Neural cell (in vitro differentiated cells): ENCODE results near the gene CMTM8. TPM values are rescaled to one million over a fixed set of nuclear protein-coding genes. Genes with fewer than 3 reads are reported as not detected.

Source experiments
- H2AFZ ChIP-seq: fragments of 200-600, 300-800 bp; sonication (generic), shearing (Covaris generic); 2 replicates; pipeline ENCODE4 v1.6.0; 2014; ENCODE audit warnings: low read depth, mild to moderate bottlenecking, antibody characterized with exemption, low read length, moderate library complexity
- H3F3A ChIP-seq: fragments of 200-600 bp; shearing (Covaris generic); 2 replicates; pipeline ENCODE4 v1.6.1; 2016; ENCODE audit warnings: mild to moderate bottlenecking, moderate library complexity, mixed read lengths, antibody characterized with exemption, low read length; ENCODE audit not compliant: insufficient read depth, poor library complexity, severe bottlenecking
- H3K27ac ChIP-seq: fragments of 200-600, 300-800 bp; sonication (generic), shearing (Covaris generic); 2 replicates; pipeline ENCODE4 v1.5.1; 2014; ENCODE audit warnings: mild to moderate bottlenecking, low read length, moderate library complexity
- H3K27me3 ChIP-seq: fragments of 300-800, 200-600 bp; sonication (generic), shearing (Covaris generic); 2 replicates; pipeline ENCODE4 v1.6.0; 2014; ENCODE audit warnings: mild to moderate bottlenecking, low read depth, low read length, moderate library complexity; ENCODE audit not compliant: insufficient read depth
- H3K36me3 ChIP-seq: fragments of 300-800, 200-600 bp; sonication (generic), shearing (Covaris generic); 2 replicates; pipeline ENCODE4 v1.5.1; 2014; ENCODE audit warnings: mild to moderate bottlenecking, antibody characterized with exemption, low read length, moderate library complexity; ENCODE audit not compliant: insufficient read depth
- H3K4me2 ChIP-seq: fragments of 300-800, 200-600 bp; sonication (generic), shearing (Covaris generic); 2 replicates; pipeline ENCODE4 v1.6.0; 2014; ENCODE audit warnings: mild to moderate bottlenecking, low read length
- H3K4me3 ChIP-seq: fragments of 300-800, 200-600 bp; sonication (generic), shearing (Covaris generic); 2 replicates; pipeline ENCODE4 v1.5.1; 2014; ENCODE audit warnings: mild to moderate bottlenecking, low read length, moderate library complexity
- H3K79me2 ChIP-seq: fragments of 200-600 bp; shearing (Covaris generic); replicated peaks from 2 replicates; pipeline ENCODE4 v1.6.0; 2014; ENCODE audit warnings: mild to moderate bottlenecking, low read length, moderate library complexity; ENCODE audit not compliant: insufficient read depth
- H3K9ac ChIP-seq: fragments of 300-800, 200-600 bp; sonication (generic), shearing (Covaris generic); 2 replicates; pipeline ENCODE4 v1.6.1; 2016; ENCODE audit warnings: mild to moderate bottlenecking, low read length, mixed read lengths
- H3K9me2 ChIP-seq: fragments of 200-600 bp; shearing (Covaris generic); 2 replicates; pipeline ENCODE4 v1.6.1; 2016; ENCODE audit warnings: mild to moderate bottlenecking, low read length, mixed read lengths; ENCODE audit not compliant: insufficient read depth
- H3K9me3 ChIP-seq: fragments of 200-600, 300-800 bp; sonication (generic), shearing (Covaris generic); 2 replicates; pipeline ENCODE4 v1.6.1; 2016; ENCODE audit warnings: mild to moderate bottlenecking, mixed run types, low read length, moderate library complexity, mixed read lengths
- H4K20me1 ChIP-seq: fragments of 200-600 bp; shearing (Covaris generic); 2 replicates; pipeline ENCODE4 v1.6.1; 2016; ENCODE audit warnings: mild to moderate bottlenecking, mixed run types; ENCODE audit not compliant: insufficient read depth
- CTCF ChIP-seq: fragments of 450-650 bp; IDR thresholded peaks from 2 replicates; pipeline ENCODE4 v1.5.1; 2014; ENCODE audit warnings: antibody characterized with exemption, mild to moderate bottlenecking, moderate library complexity; ENCODE audit not compliant: poor library complexity, severe bottlenecking
- EP300 ChIP-seq: fragments of 450-650 bp; conservative IDR thresholded peaks from 2 replicates; pipeline ENCODE4 v1.6.1; 2014; ENCODE audit warnings: antibody characterized with exemption, mild to moderate bottlenecking, moderate library complexity; ENCODE audit not compliant: poor library complexity, severe bottlenecking
- EZH2 ChIP-seq: fragments of 200-600, 300-800 bp; shearing (Covaris generic), sonication (generic); IDR thresholded peaks from 2 replicates; pipeline ENCODE4 v1.6.1; 2014; ENCODE audit warnings: antibody characterized with exemption, low read length, borderline replicate concordance, mild to moderate bottlenecking; ENCODE audit not compliant: insufficient read depth, poor library complexity, severe bottlenecking
- MXI1 ChIP-seq: fragments of 450-650 bp; conservative IDR thresholded peaks from 2 replicates; pipeline ENCODE4 v1.6.1; 2014; ENCODE audit warnings: antibody characterized with exemption, mild to moderate bottlenecking; ENCODE audit not compliant: poor library complexity, severe bottlenecking
- POLR2AphosphoS5 ChIP-seq: IDR thresholded peaks from 2 replicates; pipeline ENCODE4 v1.6.1; 2012
- RAD21 ChIP-seq: fragments of 450-650 bp; conservative IDR thresholded peaks from 2 replicates; pipeline ENCODE4 v1.6.1; 2014; ENCODE audit warnings: antibody characterized with exemption, mild to moderate bottlenecking, moderate library complexity
- REST ChIP-seq: IDR thresholded peaks from 2 replicates; pipeline ENCODE4 v1.6.1; 2012; ENCODE audit warnings: borderline replicate concordance
- SMC3 ChIP-seq: fragments of 450-650 bp; conservative IDR thresholded peaks from 2 replicates; pipeline ENCODE4 v1.6.1; 2014; ENCODE audit warnings: antibody characterized with exemption, mild to moderate bottlenecking, moderate library complexity; ENCODE audit not compliant: poor library complexity
- TAF1 ChIP-seq: IDR thresholded peaks from 2 replicates; pipeline ENCODE4 v1.6.1; 2012; ENCODE audit warnings: low read depth
- polyA plus RNA-seq: library from polyadenylated mRNA; depleted of rRNA; stranded (reverse); fragments of >200 nt; gene quantifications from 2 replicates; pipeline ENCODE4 v1.2.3, GENCODE V29; 2014

The CMTM8 gene
- polyA plus RNA-seq, 1 donor from 2014 or later = not detected

- no peak overlapping the region for H3K4me2 ChIP-seq
- TF ChIP-seq TAF1 (no peak), RAD21 (no peak), EP300 (no peak)
- H2AFZ ChIP-seq = no peak overlapping the region
- H3K27ac ChIP-seq = no peak overlapping the region
- H3F3A ChIP-seq = no peaks in the 10 kb centered on the region
- no peaks in the 10 kb centered on the region for H4K20me1 ChIP-seq
- no peaks in the 10 kb centered on the region for H3K27me3 ChIP-seq
- no peak overlapping the region for H3K9ac ChIP-seq
- no peaks in the 10 kb centered on the region for H3K36me3 ChIP-seq
- H3K9me3 ChIP-seq = no peaks in the 10 kb centered on the region
- H3K79me2 ChIP-seq = no peaks in the 10 kb centered on the region
- H3K4me3 ChIP-seq = no peak overlapping the region
- H3K9me2 ChIP-seq = no peaks in the 10 kb centered on the region
Measured at GRCh38 chr3:32376115-32376514, 137.6 kb downstream of the CMTM8 start.

- H3K9ac ChIP-seq = no peak overlapping the region
- TF ChIP-seq REST (peak; percentile 84), RAD21 (no peak), EZH2 (no peak), TAF1 (no peak), MXI1 (no peak), SMC3 (no peak), EP300 (peak; percentile 81), POLR2AphosphoS5 (peak; percentile 58), CTCF (no peak)
- H2AFZ ChIP-seq = no peak overlapping the region
- no peaks in the 10 kb centered on the region for H3K36me3 ChIP-seq
- H3K4me2 ChIP-seq = no peak overlapping the region
- H3K79me2 ChIP-seq = no peaks in the 10 kb centered on the region
- no peak overlapping the region for H3K4me3 ChIP-seq
- H3F3A ChIP-seq = no peaks in the 10 kb centered on the region
- H4K20me1 ChIP-seq = no peaks in the 10 kb centered on the region
- no peaks in the 10 kb centered on the region for H3K27me3 ChIP-seq
- no peaks in the 10 kb centered on the region for H3K9me2 ChIP-seq
- peak overlapping the region; percentile 24 for H3K27ac ChIP-seq
- H3K9me3 ChIP-seq = no peaks in the 10 kb centered on the region
Measured at GRCh38 chr3:32379831-32380500, 141.5 kb downstream of the CMTM8 start.
